ENCODE data around the gene SFXN5.

Gene SFXN5

DNA sequence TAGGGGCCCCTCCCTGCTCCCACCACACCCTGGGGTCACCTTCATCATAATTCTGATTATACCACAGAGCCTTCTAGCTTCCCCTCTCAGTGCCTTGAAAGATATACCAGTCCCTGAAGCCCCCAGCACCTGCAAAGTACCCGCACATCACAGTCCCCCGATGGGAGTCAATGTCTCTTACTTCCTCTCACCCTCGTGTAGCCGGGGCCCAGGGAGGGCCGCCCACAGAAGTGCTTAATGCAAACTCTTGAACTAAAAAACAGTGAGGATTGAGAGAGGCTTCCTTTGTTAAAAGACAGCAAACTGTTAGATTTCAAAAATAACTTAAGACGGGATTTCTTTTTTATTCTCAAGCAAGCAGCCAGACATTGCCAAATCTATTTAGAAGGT, 76.5 kb downstream of the SFXN5 start:
- TF ChIP-seq, protein P1, sequence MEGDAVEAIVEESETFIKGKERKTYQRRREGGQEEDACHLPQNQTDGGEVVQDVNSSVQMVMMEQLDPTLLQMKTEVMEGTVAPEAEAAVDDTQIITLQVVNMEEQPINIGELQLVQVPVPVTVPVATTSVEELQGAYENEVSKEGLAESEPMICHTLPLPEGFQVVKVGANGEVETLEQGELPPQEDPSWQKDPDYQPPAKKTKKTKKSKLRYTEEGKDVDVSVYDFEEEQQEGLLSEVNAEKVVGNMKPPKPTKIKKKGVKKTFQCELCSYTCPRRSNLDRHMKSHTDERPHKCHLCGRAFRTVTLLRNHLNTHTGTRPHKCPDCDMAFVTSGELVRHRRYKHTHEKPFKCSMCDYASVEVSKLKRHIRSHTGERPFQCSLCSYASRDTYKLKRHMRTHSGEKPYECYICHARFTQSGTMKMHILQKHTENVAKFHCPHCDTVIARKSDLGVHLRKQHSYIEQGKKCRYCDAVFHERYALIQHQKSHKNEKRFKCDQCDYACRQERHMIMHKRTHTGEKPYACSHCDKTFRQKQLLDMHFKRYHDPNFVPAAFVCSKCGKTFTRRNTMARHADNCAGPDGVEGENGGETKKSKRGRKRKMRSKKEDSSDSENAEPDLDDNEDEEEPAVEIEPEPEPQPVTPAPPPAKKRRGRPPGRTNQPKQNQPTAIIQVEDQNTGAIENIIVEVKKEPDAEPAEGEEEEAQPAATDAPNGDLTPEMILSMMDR (IDR thresholded peaks at IDR 0.05; ENCODE audit: insufficient read depth, low read depth, low read length, missing control alignments) = no peak
- no peak overlapping the region for H3K4me3 ChIP-seq (ENCODE audit: low read depth, low read length)
- DNase-seq (ENCODE audit: low read depth) = no peak

DNA sequence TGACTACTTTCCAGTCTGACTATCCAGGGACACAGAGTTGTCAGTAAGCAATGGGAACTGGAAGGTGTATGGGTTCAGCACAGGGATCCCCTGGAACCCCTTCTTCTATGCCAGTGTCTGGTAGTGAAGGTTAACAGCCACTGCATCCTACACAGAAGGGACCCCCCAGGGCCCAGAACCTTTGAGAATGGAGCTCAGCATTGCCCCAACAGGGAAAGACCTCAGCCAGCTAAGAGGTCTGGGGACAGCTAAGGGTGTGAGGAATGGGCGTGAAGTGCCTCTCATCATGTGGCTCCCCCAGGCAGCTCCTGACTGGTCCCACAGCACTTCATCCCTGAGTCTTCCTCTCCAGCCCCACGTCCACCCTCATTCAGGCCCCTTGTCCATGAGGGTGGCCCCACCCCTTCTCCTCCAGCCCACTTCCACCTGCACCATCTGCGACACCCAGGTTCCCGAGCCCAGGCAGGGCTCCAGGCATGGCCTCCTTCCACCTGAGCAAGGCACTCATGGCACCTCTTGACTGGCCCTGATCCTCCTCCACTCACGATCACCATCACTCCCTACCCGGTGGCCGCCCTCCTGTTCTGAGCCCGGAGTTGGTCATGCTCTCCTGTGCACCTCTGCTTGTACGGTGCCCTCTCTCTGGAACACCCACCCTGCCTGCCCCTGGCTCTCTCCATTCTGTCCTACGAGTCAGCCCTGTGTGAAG, 77.1 kb downstream of the SFXN5 start:
- DNase-seq (ENCODE audit: low read depth) = no peak
- TF ChIP-seq, protein P1 (IDR thresholded peaks at IDR 0.05; ENCODE audit: insufficient read depth, low read depth, low read length, missing control alignments) = no peak
- H3K4me3 ChIP-seq (ENCODE audit: low read depth, low read length) = no peak overlapping the region

DNA sequence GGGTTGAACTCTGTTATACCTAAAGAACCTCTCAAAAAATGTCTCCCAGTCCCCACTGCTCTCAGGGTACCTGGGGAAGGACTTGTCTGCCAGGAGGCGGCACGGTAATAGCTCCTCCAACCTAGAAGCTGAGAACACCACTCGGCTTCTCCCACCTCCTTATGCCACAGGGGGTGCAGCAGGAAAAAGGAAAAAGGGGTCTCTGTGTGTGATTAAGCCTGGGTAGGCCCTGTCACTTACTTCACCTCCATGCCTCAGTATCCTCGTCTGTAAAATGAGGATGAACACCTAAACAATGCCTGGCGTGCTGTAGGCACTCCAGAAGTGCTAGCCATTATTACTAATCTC, 77.6 kb downstream of the SFXN5 start:
- TF ChIP-seq, protein P1 (IDR thresholded peaks at IDR 0.05; ENCODE audit: insufficient read depth, low read depth, low read length, missing control alignments) = no peak
- H3K4me3 ChIP-seq (ENCODE audit: low read depth, low read length) = no peak overlapping the region
- no peak for DNase-seq (ENCODE audit: low read depth)

DNA sequence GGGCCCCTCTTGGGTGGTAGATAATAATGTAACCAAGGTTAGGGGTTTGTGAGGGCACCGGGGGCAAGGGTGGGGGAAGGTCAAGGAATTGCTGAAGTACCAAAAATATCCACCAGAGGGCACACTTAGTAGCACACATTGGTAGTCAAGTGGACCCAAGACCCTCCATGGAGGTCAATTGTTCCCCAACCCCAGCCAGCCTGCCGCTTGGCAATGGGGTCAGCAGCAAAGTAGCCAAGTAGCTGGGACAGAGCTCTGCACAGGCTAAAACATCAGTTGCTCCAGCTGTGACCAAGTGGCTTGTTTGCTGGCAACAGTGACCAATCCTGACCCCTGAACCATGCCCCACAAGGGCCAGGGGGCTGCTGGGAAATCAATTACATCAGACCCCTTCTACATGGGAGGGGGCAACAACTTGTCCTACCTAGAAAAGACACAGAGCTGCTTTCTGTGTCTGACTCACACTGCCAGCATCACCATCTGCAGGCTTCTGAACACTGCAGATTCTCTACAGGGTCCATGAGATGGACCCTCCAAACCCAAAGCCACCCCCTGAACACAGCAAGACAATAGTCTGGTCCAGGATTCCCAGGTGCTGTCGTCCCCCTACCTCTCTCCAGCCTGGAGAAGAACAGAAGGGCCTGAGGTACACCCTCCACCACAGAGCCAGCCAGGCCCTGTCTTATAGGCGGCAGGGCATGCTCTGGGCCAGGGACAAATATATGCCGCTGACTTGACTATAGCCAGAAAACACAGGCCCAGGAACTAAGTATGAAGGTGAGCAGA, 78.2 kb downstream of the SFXN5 start:
- H3K4me3 ChIP-seq (ENCODE audit: low read depth, low read length) = no peak overlapping the region
- TF ChIP-seq, protein P1 (IDR thresholded peaks at IDR 0.05; ENCODE audit: insufficient read depth, low read depth, low read length, missing control alignments) = peak; percentile 78
- DNase-seq (ENCODE audit: low read depth) = peak; percentile 54

DNA sequence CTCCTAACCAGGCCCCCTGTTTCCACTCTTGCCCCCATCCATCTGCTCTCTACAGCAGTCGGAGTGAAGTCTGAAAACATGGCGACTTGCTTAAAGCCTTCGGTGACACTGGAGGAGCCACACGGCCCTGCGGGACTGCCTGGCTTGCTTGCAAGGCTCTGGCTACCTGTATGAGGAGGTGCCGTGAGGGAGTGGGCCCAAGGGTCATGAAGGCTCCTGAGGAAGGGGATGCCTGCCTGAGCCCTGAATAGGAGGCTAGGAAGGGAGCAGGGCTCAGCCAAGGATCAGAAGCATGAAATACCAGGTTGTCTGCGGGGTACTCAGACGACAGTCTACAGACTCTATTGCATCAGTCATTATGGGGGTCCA, 78.8 kb downstream of the SFXN5 start:
- no peak for DNase-seq (ENCODE audit: low read depth)
- TF ChIP-seq, protein P1 (IDR thresholded peaks at IDR 0.05; ENCODE audit: insufficient read depth, low read depth, low read length, missing control alignments) = no peak
- no peak overlapping the region for H3K4me3 ChIP-seq (ENCODE audit: low read depth, low read length)

DNA sequence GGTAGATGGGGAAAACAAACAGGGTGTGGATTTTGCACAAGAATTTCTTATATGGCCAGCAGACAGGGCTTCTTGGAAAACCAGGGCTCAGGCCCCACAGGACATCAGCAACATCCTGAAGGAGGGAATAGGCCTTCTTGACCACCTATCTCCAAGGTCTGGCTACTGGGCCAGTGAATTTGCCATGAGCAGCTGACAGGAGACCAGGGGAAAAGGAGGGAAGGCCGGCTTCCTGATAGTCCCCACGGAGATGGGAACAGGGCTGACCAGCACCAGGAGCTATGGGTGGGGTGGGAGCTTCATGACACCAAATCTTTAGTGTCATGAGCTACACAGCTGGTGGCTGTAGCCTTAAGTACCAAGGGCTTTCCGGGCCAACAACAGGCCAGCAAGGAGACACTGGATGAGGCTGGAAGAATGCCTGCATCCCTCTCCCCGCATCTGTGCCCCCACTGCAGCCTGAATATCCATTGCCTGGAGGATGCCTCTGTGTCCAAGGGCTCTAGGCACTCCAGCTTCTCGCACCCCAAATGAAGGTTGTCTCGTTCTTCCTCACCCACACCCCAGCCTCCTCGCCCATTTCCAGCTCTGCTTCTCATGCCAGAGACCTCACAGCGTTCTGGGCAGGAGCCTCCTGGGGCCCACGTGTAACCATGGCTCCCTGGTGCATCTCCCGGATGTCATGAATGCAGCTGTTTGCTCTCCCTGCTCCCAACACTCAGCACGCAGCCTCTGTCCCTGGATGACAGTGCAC, 79.4 kb downstream of the SFXN5 start:
- no peak for DNase-seq (ENCODE audit: low read depth)
- no peak overlapping the region for H3K4me3 ChIP-seq (ENCODE audit: low read depth, low read length)
- TF ChIP-seq, protein P1 (IDR thresholded peaks at IDR 0.05; ENCODE audit: insufficient read depth, low read depth, low read length, missing control alignments) = no peak

Data from GM12865 (cell line).